ENCODE measurements around the gene BRIX1.
A peak's percentile ranks its signal among the peaks of the same experiment; 100 is the strongest.

The BRIX1 gene

GRCh38 chr5:34926318-34926888 is 10.9 kb downstream of the BRIX1 start:
- peaks cover 64% of the 10 kb centered on the region for H3K4me1 Mint-ChIP-seq (ENCODE audit: low read depth)
- H3K9me3 Mint-ChIP-seq = no peaks in the 10 kb centered on the region
- peaks cover 60% of the 10 kb centered on the region for H3K36me3 Mint-ChIP-seq (ENCODE audit: low read depth)
- H3K4me3 Mint-ChIP-seq = no peak overlapping the region
- H3K27ac Mint-ChIP-seq = peak overlapping the region; percentile 55
- no peaks in the 10 kb centered on the region for H3K27me3 Mint-ChIP-seq

GRCh38 chr5:34927785-34928184 is 12.3 kb downstream of the BRIX1 start:
- Mint-ChIP-seq H3K36me3 (ENCODE audit: low read depth) (peaks cover 55% of the 10 kb centered on the region), H3K9me3 (no peaks in the 10 kb centered on the region), H3K27ac (no peak overlapping the region), H3K4me3 (no peak overlapping the region), H3K27me3 (no peaks in the 10 kb centered on the region), H3K4me1 (ENCODE audit: low read depth) (peaks cover 61% of the 10 kb centered on the region)

- Mint-ChIP-seq H3K9me3 (no peaks in the 10 kb centered on the region), H3K4me1 (ENCODE audit: low read depth) (peaks cover 59% of the 10 kb centered on the region), H3K4me3 (peak overlapping the region; percentile 20), H3K36me3 (ENCODE audit: low read depth) (peaks cover 54% of the 10 kb centered on the region), H3K27me3 (no peaks in the 10 kb centered on the region), H3K27ac (no peak overlapping the region)
These were observed 12.8 kb downstream of the BRIX1 start for GRCh38 chr5:34928267-34928666.

GRCh38 chr5:34929134-34929719 is 13.7 kb downstream of the BRIX1 start, which contains the start of gene DNAJC21:
TSS of gene DNAJC21 (plus strand) at chr5:34929559. CDS start at chr5:34929820, 261 bp downstream.
- Mint-ChIP-seq H3K4me1 (ENCODE audit: low read depth) (peaks cover 49% of the 10 kb centered on the region), H3K27me3 (no peaks in the 10 kb centered on the region)

DNA sequence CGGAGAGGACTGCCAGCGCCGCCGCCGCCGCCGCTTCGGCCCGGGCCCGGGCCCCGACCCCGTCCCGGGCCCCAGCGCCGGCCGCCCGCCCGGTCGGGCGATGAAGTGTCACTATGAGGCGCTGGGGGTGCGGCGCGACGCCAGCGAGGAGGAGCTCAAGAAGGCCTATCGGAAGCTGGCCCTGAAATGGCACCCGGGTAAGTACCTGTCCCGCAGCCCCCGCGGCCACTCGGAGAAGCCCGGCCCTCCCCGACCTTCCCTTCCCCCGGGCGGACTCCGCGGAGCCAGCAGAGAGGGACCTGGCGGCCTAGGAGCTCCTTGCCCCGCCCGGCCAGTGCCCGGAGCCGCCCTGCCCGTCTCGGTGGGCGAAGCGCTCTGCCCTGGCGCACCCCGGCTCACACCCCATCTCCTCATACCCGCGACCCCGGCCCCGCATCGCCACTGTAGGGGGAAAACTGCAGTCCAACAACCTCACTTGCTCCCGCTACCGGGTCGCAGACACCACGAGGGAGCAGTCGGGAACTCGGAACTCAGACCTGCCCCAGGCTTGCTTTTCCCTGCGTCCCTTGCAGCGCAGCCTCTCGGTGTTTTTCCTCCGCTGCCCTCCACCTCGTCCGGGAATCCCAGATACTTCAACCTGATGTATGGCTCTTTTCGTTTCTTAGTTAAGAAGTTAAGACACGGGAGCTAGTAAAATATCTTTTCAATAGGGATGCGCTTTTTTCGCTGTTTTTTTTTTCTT is 14.4 kb downstream of the BRIX1 start:
- H3K36me3 Mint-ChIP-seq (ENCODE audit: low read depth) = peaks cover 51% of the 10 kb centered on the region
- no peaks in the 10 kb centered on the region for H3K27me3 Mint-ChIP-seq
- H3K4me1 Mint-ChIP-seq (ENCODE audit: low read depth) = peaks cover 44% of the 10 kb centered on the region
- H3K4me3 Mint-ChIP-seq = peak overlapping the region; percentile 91
- peak overlapping the region; percentile 94 for H3K27ac Mint-ChIP-seq
- H3K9me3 Mint-ChIP-seq = no peaks in the 10 kb centered on the region

More at GRCh38 chr5:34929134-34929719, 13.7 kb downstream of the BRIX1 start, which contains the start of gene DNAJC21:
- peak within 1 kb of the TSS; percentile 91 for H3K4me3 Mint-ChIP-seq
- no peaks in the 10 kb centered on the region for H3K9me3 Mint-ChIP-seq
- H3K36me3 Mint-ChIP-seq (ENCODE audit: low read depth) = peaks cover 52% of the 10 kb centered on the region
- H3K27ac Mint-ChIP-seq = peak within 1 kb of the TSS; percentile 94

DNA sequence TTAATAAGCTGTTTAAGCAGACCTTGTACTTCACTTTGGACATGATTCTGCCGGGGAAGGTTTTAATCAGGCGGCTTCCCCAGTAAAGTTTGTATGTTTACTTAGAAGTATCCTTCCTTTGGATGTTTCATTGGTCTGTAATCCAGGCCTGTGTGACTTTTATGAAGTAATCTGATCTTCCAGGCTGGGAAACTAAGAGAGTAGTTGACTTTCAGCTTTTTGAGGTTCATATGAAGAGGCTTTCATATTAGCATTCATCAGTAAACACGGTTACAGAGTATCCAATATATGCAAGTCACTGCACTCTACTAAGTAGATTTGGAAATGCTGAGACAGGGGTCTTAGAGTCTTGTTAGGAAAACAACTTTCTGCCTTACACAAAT is 14.9 kb downstream of the BRIX1 start:
- Mint-ChIP-seq H3K27ac (peak overlapping the region; percentile 94), H3K4me1 (ENCODE audit: low read depth) (peaks cover 43% of the 10 kb centered on the region), H3K36me3 (ENCODE audit: low read depth) (peaks cover 51% of the 10 kb centered on the region), H3K4me3 (peak overlapping the region; percentile 91), H3K27me3 (no peaks in the 10 kb centered on the region), H3K9me3 (no peaks in the 10 kb centered on the region)

DNA sequence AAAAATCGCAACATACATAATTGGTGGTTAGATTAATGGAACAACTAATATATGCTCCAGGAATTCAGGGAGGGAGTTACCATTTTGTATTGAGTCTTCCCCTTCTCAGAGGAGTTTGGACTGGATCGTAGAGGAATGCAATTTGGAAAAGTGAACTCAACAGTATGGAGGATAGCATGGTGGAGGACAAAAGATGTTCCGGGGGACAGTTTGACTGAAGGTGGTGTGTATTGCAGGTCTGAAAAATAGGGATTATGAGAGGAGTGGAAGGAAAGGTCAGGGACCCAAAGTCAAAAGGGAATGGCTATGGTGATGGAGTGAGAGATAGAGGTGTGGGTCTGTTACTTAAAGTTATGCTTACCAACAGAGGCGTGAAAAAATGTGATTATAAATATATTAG is 15.4 kb downstream of the BRIX1 start:
- Mint-ChIP-seq H3K36me3 (ENCODE audit: low read depth) (peaks cover 50% of the 10 kb centered on the region), H3K27me3 (no peaks in the 10 kb centered on the region), H3K9me3 (no peaks in the 10 kb centered on the region)

GRCh38 chr5:34932947-34933346 is 17.4 kb downstream of the BRIX1 start:
- peaks cover 32% of the 10 kb centered on the region for H3K4me1 Mint-ChIP-seq (ENCODE audit: low read depth)
- no peak overlapping the region for H3K4me3 Mint-ChIP-seq
- H3K9me3 Mint-ChIP-seq = no peaks in the 10 kb centered on the region
- H3K27me3 Mint-ChIP-seq = no peaks in the 10 kb centered on the region
- H3K27ac Mint-ChIP-seq = no peak overlapping the region
- peaks cover 49% of the 10 kb centered on the region for H3K36me3 Mint-ChIP-seq (ENCODE audit: low read depth)

More for the DNA sequence above, 15.4 kb downstream of the BRIX1 start:
- peak overlapping the region; percentile 91 for H3K4me3 Mint-ChIP-seq
- H3K4me1 Mint-ChIP-seq (ENCODE audit: low read depth) = peaks cover 39% of the 10 kb centered on the region
- H3K27ac Mint-ChIP-seq = peak overlapping the region; percentile 94

- H3K9me3 Mint-ChIP-seq = no peaks in the 10 kb centered on the region
- H3K4me1 Mint-ChIP-seq (ENCODE audit: low read depth) = no peaks in the 10 kb centered on the region
- peaks cover 63% of the 10 kb centered on the region for H3K36me3 Mint-ChIP-seq (ENCODE audit: low read depth)
- H3K27me3 Mint-ChIP-seq = no peaks in the 10 kb centered on the region
- H3K4me3 Mint-ChIP-seq = no peak overlapping the region
- H3K27ac Mint-ChIP-seq = no peak overlapping the region
These were observed 26.4 kb downstream of the BRIX1 start for GRCh38 chr5:34941936-34942335.

DNA sequence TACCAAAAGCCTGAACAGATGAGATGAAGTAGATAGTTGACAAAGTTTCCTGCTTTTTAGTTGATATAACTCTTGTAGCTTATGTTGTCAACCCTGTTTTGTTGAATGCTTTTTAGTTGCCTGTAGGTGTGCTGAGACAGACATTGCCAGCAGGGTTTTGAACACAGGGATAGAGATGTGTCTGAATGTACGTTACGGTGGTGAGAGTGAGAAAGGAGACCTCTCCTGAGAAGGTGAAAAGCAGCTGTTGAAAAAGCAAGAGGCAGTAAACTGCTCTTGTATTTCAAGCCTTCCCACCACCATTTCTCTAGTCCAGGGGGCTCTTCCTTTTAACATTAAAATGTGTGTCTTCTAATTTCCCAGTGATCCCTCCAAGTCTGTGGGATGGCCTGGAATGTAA is 28.5 kb downstream of the BRIX1 start:
- Mint-ChIP-seq H3K4me3 (no peak overlapping the region), H3K9me3 (no peaks in the 10 kb centered on the region), H3K4me1 (ENCODE audit: low read depth) (no peaks in the 10 kb centered on the region), H3K27me3 (no peaks in the 10 kb centered on the region), H3K27ac (no peak overlapping the region), H3K36me3 (ENCODE audit: low read depth) (peaks cover 68% of the 10 kb centered on the region)

DNA sequence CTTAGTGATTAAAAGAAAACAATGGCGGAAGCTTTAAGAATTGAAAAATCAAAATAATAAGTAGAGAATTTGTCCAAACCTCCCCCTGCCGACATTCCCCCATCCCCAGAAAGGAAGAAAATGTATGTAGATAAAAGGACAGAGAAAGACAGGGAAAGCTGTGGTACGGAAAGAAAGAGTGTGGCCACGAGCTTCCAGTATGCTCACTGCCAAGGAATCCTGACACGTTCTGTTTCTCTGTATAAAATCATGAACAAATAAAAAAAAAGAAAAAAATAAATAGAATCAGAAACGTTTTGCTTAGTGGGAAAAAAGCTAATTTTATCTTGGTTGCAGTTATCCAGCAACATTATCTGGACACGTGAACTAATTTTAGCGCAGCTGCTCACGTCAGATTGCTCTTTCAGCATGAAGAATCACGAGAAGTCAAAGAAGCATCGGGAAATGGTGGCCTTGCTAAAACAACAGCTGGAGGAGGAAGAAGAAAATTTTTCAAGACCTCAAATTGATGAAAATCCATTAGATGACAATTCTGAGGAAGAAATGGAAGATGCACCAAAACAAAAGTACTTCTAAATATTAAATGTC is 29.0 kb downstream of the BRIX1 start:
- H3K36me3 Mint-ChIP-seq (ENCODE audit: low read depth) = peaks cover 72% of the 10 kb centered on the region
- peak overlapping the region; percentile 37 for H3K27ac Mint-ChIP-seq
- H3K27me3 Mint-ChIP-seq = no peaks in the 10 kb centered on the region
- H3K9me3 Mint-ChIP-seq = no peaks in the 10 kb centered on the region
- no peaks in the 10 kb centered on the region for H3K4me1 Mint-ChIP-seq (ENCODE audit: low read depth)
- no peak overlapping the region for H3K4me3 Mint-ChIP-seq

GRCh38 chr5:34957321-34957720 is 41.8 kb downstream of the BRIX1 start:
- peaks cover 11% of the 10 kb centered on the region for H3K4me1 Mint-ChIP-seq (ENCODE audit: low read depth)
- no peaks in the 10 kb centered on the region for H3K27me3 Mint-ChIP-seq
- H3K9me3 Mint-ChIP-seq = no peaks in the 10 kb centered on the region
- H3K4me3 Mint-ChIP-seq = no peak overlapping the region
- peaks cover 25% of the 10 kb centered on the region for H3K36me3 Mint-ChIP-seq (ENCODE audit: low read depth)
- no peak overlapping the region for H3K27ac Mint-ChIP-seq

- Mint-ChIP-seq H3K36me3 (ENCODE audit: low read depth) (peaks cover 19% of the 10 kb centered on the region), H3K4me3 (no peak overlapping the region), H3K4me1 (ENCODE audit: low read depth) (peaks cover 11% of the 10 kb centered on the region), H3K27me3 (no peaks in the 10 kb centered on the region), H3K9me3 (no peaks in the 10 kb centered on the region), H3K27ac (peak overlapping the region; percentile 69)
These were observed 42.6 kb downstream of the BRIX1 start for GRCh38 chr5:34957857-34958690.

DNA sequence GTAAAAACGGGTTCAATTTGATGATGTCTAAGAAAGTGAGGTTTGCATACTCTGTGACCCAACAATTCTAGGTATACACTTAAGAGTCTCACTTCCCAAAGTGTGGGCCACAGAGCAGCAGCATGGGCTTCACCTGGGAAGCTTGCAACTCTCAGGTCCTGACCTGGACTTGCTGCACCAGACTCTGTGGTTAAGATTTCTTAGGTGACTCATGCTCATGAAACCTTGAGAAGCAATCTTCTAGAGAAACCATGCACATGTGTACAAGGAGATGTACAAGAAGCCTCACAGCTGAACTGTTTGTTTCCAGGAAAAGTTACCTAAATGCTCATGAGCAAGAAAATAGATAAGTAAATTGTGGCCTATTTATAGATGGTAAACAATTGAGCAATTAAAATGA is 43.8 kb downstream of the BRIX1 start:
- no peak overlapping the region for H3K27ac Mint-ChIP-seq
- H3K4me3 Mint-ChIP-seq = no peak overlapping the region
- no peaks in the 10 kb centered on the region for H3K27me3 Mint-ChIP-seq

More for the DNA sequence above, 43.8 kb downstream of the BRIX1 start:
- no peaks in the 10 kb centered on the region for H3K9me3 Mint-ChIP-seq
- peaks cover 13% of the 10 kb centered on the region for H3K36me3 Mint-ChIP-seq (ENCODE audit: low read depth)
- peaks cover 11% of the 10 kb centered on the region for H3K4me1 Mint-ChIP-seq (ENCODE audit: low read depth)
